DLD1 (cell line): ENCODE results near the gene PPM1H.
"Not testable (repeated sequence)": the region's sequence is repeated elsewhere in the genome, so short reads cannot be mapped to it uniquely, and the experiment has no call there.

ENCODE experiments used
- in situ Hi-C: cut with HindIII; loops from 2 replicates; pipeline ENCODE4 v1.10.0; 2017; ENCODE audit warnings: low sequenced_read_pairs

The PPM1H gene

GRCh38 chr12:62948123-62948522 is 13.2 kb upstream of the PPM1H start:
- in situ Hi-C loops: no loop called here

DNA sequence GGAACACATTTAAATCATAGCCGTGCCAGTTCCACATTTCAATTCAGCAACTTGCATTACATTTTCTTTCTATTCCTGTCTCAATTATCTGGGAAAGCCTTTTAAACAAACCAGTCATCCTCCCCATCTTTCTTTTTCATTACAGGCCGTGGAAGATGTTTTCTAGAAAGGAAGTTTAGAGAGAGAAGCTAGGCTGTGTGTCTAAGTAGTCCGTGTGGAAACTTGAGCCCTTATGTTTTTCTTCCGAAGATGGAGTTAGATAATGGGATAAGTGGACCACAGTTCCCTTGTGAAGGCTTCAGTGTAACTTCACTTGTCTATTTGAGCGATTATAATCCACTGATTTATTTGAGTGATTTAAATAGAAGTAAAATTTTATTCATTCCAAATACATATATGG is 12.4 kb upstream of the PPM1H start:
- in situ Hi-C loops: no loop called here

GRCh38 chr12:62943779-62944395 is 8.9 kb upstream of the PPM1H start:
- in situ Hi-C loops: no loop called here

DNA sequence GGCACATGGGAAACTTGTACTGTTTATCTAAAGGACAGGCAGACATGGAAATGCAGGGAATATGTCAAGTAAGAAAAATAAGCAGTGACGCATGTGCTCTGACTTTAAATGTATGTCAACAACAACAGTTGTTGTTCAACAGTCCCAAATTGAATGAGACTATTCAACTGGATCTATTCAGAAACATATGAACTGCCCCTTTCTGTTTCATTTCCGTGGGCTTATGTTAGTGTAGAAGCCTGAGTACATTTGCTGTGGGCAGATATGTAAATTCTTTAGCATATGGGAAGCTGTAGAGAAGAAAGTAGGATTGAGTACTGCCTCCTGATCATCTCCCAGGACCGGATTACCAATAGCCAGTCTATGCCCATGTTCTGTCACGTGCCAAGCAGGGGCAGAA is 7.4 kb upstream of the PPM1H start:
- in situ Hi-C loops: not testable (repeated sequence)

DNA sequence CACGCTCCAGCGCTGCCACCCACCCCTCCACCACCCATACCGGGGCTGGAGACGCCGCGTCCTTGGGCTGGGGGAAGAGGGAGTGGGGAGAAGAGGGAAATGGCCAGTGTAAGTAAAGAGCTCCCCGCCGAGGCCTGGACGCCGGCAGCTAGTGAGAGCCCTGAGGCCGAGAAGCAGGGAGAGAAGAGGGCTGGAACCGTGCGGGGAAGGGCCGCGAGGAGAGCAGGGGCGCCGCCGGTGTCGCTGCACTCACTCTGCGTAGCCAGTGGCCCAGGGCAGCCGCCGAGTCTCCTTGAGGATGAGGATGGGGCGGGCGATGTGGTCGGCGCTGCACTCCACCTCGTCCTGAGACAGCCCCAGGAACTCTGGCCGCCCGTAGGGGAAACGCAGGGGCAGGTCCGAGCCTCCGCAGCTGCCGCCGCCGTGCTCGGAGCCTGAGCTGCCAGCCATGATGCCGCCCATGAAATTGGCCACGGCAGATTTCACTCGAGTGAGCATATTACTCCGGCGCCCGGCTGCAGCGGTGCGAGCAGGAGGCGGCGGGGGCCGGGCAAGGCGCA is 631 bp downstream of the PPM1H start:
- in situ Hi-C loops: no loop called here

- in situ Hi-C loops: no loop called here
Measured at GRCh38 chr12:62933602-62934238, 1.2 kb downstream of the PPM1H start.

- in situ Hi-C loops: no loop called here
Measured at GRCh38 chr12:62933220-62933601, 1.7 kb downstream of the PPM1H start.

- in situ Hi-C loops: no loop called here
Measured at GRCh38 chr12:62931477-62931876, 3.5 kb downstream of the PPM1H start.

GRCh38 chr12:62930546-62931425 is 4.2 kb downstream of the PPM1H start:
- in situ Hi-C loops: no loop called here

DNA sequence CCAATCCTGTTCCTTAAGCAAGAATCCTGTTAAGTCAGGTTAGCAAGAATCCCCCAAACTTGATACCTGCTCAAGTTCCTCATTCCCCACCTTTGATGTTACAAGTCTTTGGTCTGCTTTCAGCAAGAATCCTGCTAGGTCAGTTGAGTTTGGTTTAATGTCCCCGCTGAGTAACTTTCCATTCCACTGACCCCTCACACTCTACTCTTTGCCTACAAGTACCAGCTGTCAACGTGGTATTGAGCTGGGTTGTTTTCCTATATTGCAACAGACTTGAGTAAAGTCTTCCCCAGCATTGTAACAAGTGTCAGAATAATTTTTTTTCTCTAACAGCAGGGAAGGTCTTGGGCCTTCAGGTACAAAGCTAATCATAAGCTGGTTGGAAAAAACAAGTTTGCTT is 6.3 kb downstream of the PPM1H start:
- in situ Hi-C loops: no loop called here

DNA sequence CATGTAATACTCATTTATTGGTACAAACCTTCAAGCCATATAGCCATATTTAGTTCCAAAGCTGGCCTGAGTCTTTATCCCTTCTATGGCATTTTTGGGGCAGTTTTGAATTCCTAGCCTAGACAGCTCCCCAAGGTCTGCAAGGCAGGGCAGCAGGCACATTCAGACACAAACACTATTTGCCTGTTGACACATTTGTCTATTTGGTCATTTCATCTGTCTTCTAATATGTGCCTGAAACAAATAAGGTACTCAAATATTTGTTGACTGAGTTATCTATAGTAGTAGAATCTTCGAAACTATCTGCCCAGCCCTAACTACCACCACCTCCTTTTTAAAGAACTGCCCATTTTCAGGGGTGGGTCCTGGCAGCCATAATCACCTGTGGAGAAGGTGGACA is 9.3 kb downstream of the PPM1H start:
- in situ Hi-C loops: no loop called here

- in situ Hi-C loops: no loop called here
Measured at GRCh38 chr12:62924084-62924483, 10.9 kb downstream of the PPM1H start.

DNA sequence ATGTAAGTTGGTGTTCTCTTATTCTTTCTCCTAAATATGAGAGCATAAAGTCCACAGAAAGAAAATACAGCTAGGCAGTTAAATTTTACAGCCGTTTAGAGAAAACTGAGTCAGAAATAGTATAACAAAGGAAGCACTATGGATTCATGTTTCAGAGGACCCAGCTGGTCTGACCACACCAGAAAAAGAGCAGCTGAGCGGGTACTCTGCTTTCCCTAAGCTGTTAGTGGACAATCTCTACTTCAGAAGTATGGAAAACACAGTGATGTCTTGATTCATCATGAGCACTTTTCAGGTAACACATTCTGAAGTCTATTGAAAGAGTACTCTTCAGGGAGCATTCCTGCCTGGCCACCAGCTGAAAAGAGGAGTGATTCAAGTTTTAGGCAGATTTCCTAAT is 12.4 kb downstream of the PPM1H start:
- in situ Hi-C loops: no loop called here

DNA sequence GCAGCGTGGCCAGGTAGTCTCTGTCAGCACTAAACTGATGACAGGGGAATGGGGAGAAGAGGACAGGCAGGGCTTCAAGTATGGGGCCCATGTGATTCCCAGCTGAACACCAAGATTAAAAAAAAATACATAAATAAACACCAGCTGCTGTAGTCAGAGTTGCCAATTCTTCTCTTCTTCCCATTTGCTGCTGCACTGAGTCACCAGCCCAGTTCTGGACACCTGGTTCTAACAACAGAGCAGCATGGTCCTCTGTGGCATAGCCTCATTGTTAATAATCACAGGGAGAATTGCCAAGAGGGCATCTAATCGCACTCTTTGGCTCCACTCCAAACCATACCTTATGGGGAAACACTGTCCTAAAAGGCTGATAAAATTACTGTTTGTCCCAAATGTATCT is 15.1 kb downstream of the PPM1H start:
- in situ Hi-C loops: no loop called here

DNA sequence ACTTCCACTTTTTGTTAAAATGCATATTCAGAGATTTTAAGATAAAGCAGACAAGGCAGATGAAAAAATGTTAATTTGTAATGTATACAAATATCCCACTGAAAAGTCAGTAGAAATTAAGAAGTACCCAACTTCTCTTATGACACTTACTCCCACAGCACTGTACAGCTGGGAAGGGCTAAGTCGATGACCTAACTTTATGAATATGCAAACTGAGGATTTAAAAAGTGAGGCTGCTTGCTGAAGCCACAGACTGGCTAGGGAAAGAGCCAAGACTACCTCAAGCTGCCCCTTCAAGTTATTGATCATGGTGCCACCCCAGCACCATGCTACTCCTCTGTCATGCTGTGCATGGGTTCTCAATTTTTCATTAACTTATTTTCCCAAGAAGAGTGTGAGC is 17.0 kb downstream of the PPM1H start:
- in situ Hi-C loops: no loop called here

DNA sequence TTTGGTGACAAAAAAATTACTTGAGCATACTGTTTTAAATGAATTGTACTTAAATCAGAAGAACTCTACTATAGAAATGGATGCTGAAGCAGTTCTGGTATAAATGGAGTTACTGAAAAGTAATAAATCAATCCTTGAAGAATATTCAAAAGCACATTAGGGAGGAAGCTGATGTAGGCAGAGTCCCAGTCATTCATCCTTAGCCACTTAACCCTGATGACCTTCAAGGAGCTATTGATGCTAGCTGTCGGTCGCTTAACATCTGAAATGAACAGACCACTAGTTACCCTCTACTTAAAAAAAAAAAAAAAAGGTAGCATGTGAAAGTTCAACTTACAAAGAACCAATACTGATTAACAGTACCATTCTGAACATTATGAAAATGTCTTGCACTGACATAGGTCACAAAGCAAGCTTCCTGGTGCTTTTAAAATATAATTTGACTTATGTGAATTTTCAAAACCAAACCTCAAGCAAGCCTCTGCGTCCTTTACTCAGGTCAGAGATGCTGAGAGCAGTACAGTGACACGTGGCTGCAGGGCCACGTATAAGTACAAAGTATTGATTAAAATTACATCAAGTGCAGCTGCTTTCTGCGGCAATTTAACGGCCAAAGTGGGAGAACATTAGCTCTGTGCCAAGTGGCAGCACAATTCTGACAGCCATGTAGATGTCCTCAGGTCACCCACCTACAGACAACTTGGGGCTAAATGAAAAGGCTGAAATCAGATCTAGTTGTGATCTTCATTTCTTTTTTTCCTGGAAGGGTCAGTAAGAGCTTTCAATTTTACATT is 18.1 kb downstream of the PPM1H start:
- in situ Hi-C loops: no loop called here

- in situ Hi-C loops: no loop called here
Measured at GRCh38 chr12:62915204-62915529, 19.8 kb downstream of the PPM1H start.

DNA sequence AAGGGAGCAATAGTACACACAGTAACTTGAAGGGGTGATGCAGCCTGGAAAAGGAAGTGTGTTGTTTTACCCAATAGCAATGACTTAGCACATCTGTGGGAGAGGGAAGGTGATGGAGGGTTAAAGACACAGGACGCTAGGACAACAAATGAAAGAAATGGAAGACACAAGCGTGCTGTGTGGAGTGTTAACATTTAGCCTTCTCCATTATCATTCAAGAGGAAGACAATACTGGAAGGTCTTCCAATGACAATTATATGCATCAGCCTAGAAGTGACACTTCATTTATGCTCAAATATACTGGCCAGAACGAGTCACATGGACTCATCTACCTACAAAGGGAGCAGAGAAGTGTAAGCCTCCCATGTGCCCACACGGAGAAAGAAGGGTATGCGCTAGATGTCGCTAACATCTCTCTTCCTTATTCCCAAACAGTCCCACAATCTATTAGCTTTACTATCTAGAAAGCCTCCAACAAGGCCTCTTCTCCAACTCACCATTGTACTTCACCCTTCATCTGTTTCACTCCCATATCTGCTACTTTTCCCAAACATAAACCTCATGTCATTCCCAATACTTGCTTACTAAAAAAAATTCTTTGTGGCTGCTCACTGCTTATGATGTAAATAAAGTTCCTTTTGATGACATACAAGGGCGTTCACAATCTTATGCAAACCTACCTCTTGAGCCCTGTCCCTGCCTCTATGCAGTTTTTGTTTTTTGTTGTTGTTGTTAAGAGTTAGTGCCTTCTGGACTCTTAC is 20.3 kb downstream of the PPM1H start:
- in situ Hi-C loops: no loop called here

- in situ Hi-C loops: no loop called here
Measured at GRCh38 chr12:62913380-62913779, 21.6 kb downstream of the PPM1H start.

GRCh38 chr12:62912644-62913043 is 22.3 kb downstream of the PPM1H start:
- in situ Hi-C loops: no loop called here
